GM12878 (cell line): Measurements from ENCODE around the gene AGRN.

Experiments
- CTCF ChIP-seq, 3 experiments: IDR thresholded peaks in 2 of 3; conservative IDR thresholded peaks in 1 of 3; 2 replicates each; pipeline ENCODE4 v1.5.1; 2011; ENCODE audit warnings: low read depth in 3 of 3, low read length in 3 of 3, mild to moderate bottlenecking in 3 of 3, control low read depth in 2 of 3, moderate library complexity in 2 of 3, inconsistent platforms in 1 of 3, mixed read lengths in 1 of 3; ENCODE audit not compliant: control insufficient read depth in 2 of 3, insufficient read depth in 1 of 3; ENCODE audit errors: extremely low read depth in 1 of 3
- EZH2 ChIP-seq: IDR thresholded peaks from 2 replicates; pipeline ENCODE4 v1.6.1; 2012; ENCODE audit warnings: low read depth, mild to moderate bottlenecking, control low read depth, inconsistent platforms, low read length, borderline replicate concordance; ENCODE audit not compliant: control insufficient read depth
- HDGF ChIP-seq: fragments of 450-650 bp; IDR thresholded peaks from 2 replicates; pipeline ENCODE4 v1.6.1; 2016; ENCODE audit warnings: antibody characterized with exemption
- JUNB ChIP-seq: IDR thresholded peaks from 2 replicates; pipeline ENCODE4 v1.6.1; 2016; ENCODE audit warnings: antibody characterized with exemption, mild to moderate bottlenecking
- JUND ChIP-seq: IDR thresholded peaks from 2 replicates; pipeline ENCODE4 v1.6.1; 2012; ENCODE audit warnings: low read depth, mild to moderate bottlenecking, low read length, improper control_type of control experiment, moderate library complexity
- MEF2A ChIP-seq: IDR thresholded peaks from 2 replicates; pipeline ENCODE4 v1.6.1; 2011; ENCODE audit warnings: low read depth, mild to moderate bottlenecking, low read length, moderate library complexity; ENCODE audit not compliant: insufficient read depth
- MYC ChIP-seq: IDR thresholded peaks from 2 replicates; pipeline ENCODE4 v1.6.1; 2011; ENCODE audit warnings: mild to moderate bottlenecking, low read length, moderate library complexity, inconsistent platforms; ENCODE audit not compliant: insufficient read depth, insufficient replicate concordance, insufficient read length, severe bottlenecking
- POLR2A ChIP-seq: IDR thresholded peaks from 2 replicates; pipeline ENCODE4 v1.6.1; 2011; ENCODE audit warnings: low read depth, mild to moderate bottlenecking, low read length
- POLR2AphosphoS5 ChIP-seq: IDR thresholded peaks from 2 replicates; pipeline ENCODE4 v1.6.1; 2011; ENCODE audit warnings: mild to moderate bottlenecking, low read length, inconsistent platforms
- USF2 ChIP-seq: IDR thresholded peaks from 2 replicates; pipeline ENCODE4 v1.6.1; 2011; ENCODE audit warnings: low read depth, low read length, improper control_type of control experiment, borderline replicate concordance
- ZNF274 ChIP-seq: IDR thresholded peaks from one replicate; pipeline ENCODE4 v1.8.0; 2011; ENCODE audit not compliant: insufficient read length, insufficient read depth
- TF ChIP-seq, protein P1 (sequence below): IDR thresholded peaks from 2 replicates; pipeline ENCODE4 v1.6.1; 2011; ENCODE audit warnings: mild to moderate bottlenecking, low read depth, low read length, moderate library complexity; ENCODE audit not compliant: insufficient replicate concordance

DNA sequence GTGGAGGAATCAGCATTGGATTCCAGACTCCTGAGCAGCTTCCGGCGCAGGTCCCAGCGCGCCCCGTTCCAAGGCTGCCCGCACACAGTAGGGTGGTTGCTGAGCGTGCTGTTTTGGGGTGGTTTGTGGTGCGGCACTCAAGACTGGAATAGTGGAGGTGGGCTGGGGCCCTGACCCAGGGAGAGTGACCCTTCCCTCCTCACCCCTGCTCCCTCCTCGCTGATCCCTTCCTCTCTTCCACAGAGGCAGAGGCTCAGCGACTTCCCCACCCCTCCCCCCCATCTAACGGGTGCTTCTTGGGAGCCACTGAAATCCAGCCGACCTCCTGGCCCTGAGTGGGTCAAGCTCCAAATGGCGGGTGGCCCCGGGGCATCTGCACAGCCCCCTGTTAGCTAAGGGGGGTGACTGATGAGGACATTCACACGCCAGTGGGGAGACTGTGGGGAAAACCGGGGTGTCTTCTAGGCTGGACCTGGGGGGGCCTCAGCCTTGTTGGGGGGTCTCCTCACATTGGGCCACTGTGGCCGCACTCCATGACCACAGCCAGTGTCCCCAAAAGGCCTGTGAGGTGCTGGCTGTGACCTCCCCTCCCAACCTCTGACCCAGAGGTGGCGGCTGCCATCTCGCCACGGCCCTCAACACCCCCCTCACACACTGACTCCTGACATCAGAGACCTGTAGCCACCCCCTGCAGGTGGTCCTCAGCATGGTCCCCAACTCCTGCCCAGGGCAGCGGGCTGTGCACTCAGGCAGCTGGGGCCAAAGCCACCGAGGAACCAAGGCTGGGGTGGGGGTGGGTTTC is 16.1 kb upstream of the AGRN start:
- no peak for TF ChIP-seq CTCF (IDR thresholded peaks at IDR 0.05 in 2 of 3, conservative IDR thresholded peaks at IDR 0.05 in 1 of 3; ENCODE audit: control insufficient read depth in 2 of 3, extremely low read depth in 1 of 3, insufficient read depth in 1 of 3, low read depth in 3 of 3, low read length in 3 of 3)
- no peak for TF ChIP-seq USF2
- no peak for TF ChIP-seq POLR2AphosphoS5
- no peak for TF ChIP-seq ZNF274
- TF ChIP-seq, protein P1, sequence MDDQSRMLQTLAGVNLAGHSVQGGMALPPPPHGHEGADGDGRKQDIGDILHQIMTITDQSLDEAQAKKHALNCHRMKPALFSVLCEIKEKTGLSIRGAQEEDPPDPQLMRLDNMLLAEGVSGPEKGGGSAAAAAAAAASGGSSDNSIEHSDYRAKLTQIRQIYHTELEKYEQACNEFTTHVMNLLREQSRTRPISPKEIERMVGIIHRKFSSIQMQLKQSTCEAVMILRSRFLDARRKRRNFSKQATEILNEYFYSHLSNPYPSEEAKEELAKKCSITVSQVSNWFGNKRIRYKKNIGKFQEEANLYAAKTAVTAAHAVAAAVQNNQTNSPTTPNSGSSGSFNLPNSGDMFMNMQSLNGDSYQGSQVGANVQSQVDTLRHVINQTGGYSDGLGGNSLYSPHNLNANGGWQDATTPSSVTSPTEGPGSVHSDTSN = no peak
- no peak for TF ChIP-seq HDGF
- no peak for TF ChIP-seq JUND
- no peak for TF ChIP-seq EZH2
- no peak for TF ChIP-seq MEF2A
- no peak for TF ChIP-seq MYC
- TF ChIP-seq JUNB = no peak
- TF ChIP-seq POLR2A = no peak
